Adrenal gland (tissue), 5 donors: Measurements from ENCODE around the gene LMF2.

ENCODE experiments used
- POLR2A ChIP-seq, 2 donors: fragments of 450-650 bp; IDR thresholded peaks; one replicate each; pipeline ENCODE4 v1.6.1; 2017; ENCODE audit warnings: antibody characterized with exemption in 2 of 2, mild to moderate bottlenecking in 2 of 2, moderate library complexity in 1 of 2
- TF ChIP-seq, protein P1 (sequence below), 6 experiments: fragments of 450-650 bp in 4 of 6; fragments of 200-600 bp in 2 of 6; sonication (generic) in 1 of 6; IDR thresholded peaks; 1 replicate in 5 of 6; 2 replicates in 1 of 6; pipeline versions ENCODE4 v1.5.1 to v1.8.0; 2016 to 2021; ENCODE audit warnings: antibody characterized with exemption in 6 of 6, mild to moderate bottlenecking in 2 of 6, moderate library complexity in 1 of 6
- donor health status: DM: no; HTN: no; CAD: no.

DNA sequence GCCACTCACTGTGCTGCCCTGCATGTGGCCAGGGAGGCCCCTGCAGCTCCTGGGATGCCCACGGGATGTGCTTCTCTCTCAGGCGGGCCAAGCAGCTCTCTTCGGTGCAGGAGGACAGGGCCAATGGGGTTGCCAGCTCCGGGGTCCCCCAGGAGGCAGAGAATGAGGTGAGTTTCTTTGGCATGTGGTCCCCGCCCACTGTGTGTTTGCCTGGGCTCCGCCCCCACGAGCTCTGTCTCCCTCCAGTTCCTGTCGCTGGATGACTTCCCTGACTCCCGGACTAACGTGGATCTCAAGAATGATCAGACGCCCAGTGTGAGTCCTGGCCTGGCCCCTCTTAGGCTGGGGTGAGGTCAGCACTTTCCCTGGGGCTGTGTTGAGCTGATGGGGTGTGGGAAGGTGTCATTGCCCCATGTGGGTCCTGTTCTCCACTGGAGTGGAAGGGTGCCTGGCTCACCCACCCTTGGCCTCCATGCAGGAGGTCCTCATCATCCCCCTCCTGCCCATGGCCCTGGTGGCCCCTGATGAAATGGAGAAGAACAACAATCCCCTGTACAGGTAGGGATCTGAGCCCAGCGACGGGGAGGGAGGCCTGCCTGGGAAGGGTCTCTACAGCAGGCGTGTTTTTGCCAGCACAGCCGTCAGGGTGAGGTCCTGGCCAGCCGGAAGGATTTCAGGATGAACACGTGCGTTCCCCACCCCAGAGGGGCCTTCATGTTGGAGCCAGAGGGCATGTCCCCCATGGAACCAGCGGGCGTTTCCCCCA is 10.2 kb upstream of the LMF2 start:
- TF ChIP-seq, protein P1, sequence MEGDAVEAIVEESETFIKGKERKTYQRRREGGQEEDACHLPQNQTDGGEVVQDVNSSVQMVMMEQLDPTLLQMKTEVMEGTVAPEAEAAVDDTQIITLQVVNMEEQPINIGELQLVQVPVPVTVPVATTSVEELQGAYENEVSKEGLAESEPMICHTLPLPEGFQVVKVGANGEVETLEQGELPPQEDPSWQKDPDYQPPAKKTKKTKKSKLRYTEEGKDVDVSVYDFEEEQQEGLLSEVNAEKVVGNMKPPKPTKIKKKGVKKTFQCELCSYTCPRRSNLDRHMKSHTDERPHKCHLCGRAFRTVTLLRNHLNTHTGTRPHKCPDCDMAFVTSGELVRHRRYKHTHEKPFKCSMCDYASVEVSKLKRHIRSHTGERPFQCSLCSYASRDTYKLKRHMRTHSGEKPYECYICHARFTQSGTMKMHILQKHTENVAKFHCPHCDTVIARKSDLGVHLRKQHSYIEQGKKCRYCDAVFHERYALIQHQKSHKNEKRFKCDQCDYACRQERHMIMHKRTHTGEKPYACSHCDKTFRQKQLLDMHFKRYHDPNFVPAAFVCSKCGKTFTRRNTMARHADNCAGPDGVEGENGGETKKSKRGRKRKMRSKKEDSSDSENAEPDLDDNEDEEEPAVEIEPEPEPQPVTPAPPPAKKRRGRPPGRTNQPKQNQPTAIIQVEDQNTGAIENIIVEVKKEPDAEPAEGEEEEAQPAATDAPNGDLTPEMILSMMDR (IDR thresholded peaks at IDR 0.05) = no peak
- no peak for TF ChIP-seq POLR2A (IDR thresholded peaks at IDR 0.05)
